OCI-LY1 (cell line): ENCODE measurements around the gene UQCRC2.

Experiments used
- CTCF ChIP-seq: fragments of 200-600 bp; sonication (generic), shearing (Covaris generic); IDR thresholded peaks from 2 replicates; pipeline ENCODE4 v1.5.1; 2017; ENCODE audit warnings: mild to moderate bottlenecking, antibody characterized with exemption, low read length, moderate library complexity, mixed read lengths
- EZH2 ChIP-seq: fragments of 200-600 bp; sonication (generic), shearing (Covaris generic); IDR thresholded peaks from 2 replicates; pipeline ENCODE4 v1.8.0; 2017; ENCODE audit warnings: borderline replicate concordance, mixed run types, mild to moderate bottlenecking, antibody characterized with exemption, low read length, moderate library complexity, mixed read lengths

- TF ChIP-seq EZH2: no peak
- TF ChIP-seq CTCF: no peak
Observed at GRCh38 chr16:21994856-21995465, 41.8 kb downstream of the UQCRC2 start.
